HepG2 (cell line): ENCODE results near the gene ZCCHC10. TPM values are rescaled to one million over a fixed set of nuclear protein-coding genes. Genes with fewer than 3 reads are reported as not detected.
A peak's percentile ranks its signal among the peaks of the same experiment; 100 is the strongest.

Source experiments
- AFF4 ChIP-seq: sonication (generic); formaldehyde crosslinking; IDR thresholded peaks from 2 replicates; pipeline ENCODE4 v1.4.0; 2020; ENCODE audit warnings: missing genetic modification reagents
- EP300 ChIP-seq, 3 experiments: sonication (generic) in 1 of 3; formaldehyde crosslinking in 1 of 3; IDR thresholded peaks; 2 replicates each; pipeline versions ENCODE4 v1.5.1 to v1.6.1; 2011 to 2020; ENCODE audit warnings: low read depth in 2 of 3, low read length in 2 of 3, borderline replicate concordance in 1 of 3, improper control_type of control experiment in 1 of 3, mild to moderate bottlenecking in 1 of 3, missing genetic modification reagents in 1 of 3, moderate library complexity in 1 of 3
- HNRNPUL1 ChIP-seq: fragments of 200-400 bp; formaldehyde crosslinking; IDR thresholded peaks from 2 replicates; pipeline ENCODE4 v1.6.1; 2017; ENCODE audit warnings: low read depth, mild to moderate bottlenecking, low read length, moderate library complexity
- KDM3A ChIP-seq: IDR thresholded peaks from 2 replicates; pipeline ENCODE4 v1.6.1; 2018; ENCODE audit warnings: low read depth, missing compliant biosample characterization
- MAX ChIP-seq: IDR thresholded peaks from 2 replicates; pipeline ENCODE4 v1.6.1; 2012; ENCODE audit warnings: inconsistent platforms
- PATZ1 ChIP-seq: sonication (generic); formaldehyde crosslinking; IDR thresholded peaks from 2 replicates; pipeline ENCODE4 v1.4.0; 2020; ENCODE audit warnings: missing genetic modification reagents
- PCBP1 ChIP-seq: fragments of 200-400 bp; formaldehyde crosslinking; IDR thresholded peaks from 2 replicates; pipeline ENCODE4 v1.6.1; 2017; ENCODE audit warnings: mild to moderate bottlenecking, low read depth, low read length, borderline replicate concordance
- RAD51 ChIP-seq: fragments of 450-650 bp; IDR thresholded peaks from 2 replicates; pipeline ENCODE4 v1.6.1; 2016; ENCODE audit warnings: borderline replicate concordance
- REL ChIP-seq: sonication (generic); formaldehyde crosslinking; conservative IDR thresholded peaks from 2 replicates; pipeline ENCODE4 v1.8.0; 2022; ENCODE audit warnings: mild to moderate bottlenecking, missing genetic modification reagents, moderate library complexity
- RELA ChIP-seq: sonication (generic); formaldehyde crosslinking; IDR thresholded peaks from 2 replicates; pipeline ENCODE4 v1.4.0; 2020; ENCODE audit warnings: missing genetic modification reagents
- RFX3 ChIP-seq: IDR thresholded peaks from 2 replicates; pipeline ENCODE4 v1.6.1; 2016; ENCODE audit warnings: missing biosample characterization, missing genetic modification reagents
- SAP130 ChIP-seq: IDR thresholded peaks from 2 replicates; pipeline ENCODE4 v1.6.1; 2016; ENCODE audit warnings: low read depth
- TEAD2 ChIP-seq: sonication (generic); formaldehyde crosslinking; IDR thresholded peaks from 2 replicates; pipeline ENCODE4 v1.9.0; 2021; ENCODE audit warnings: missing genetic modification reagents
- ZNF18 ChIP-seq: sonication (generic); formaldehyde crosslinking; IDR thresholded peaks from 2 replicates; pipeline ENCODE4 v1.8.0; 2022; ENCODE audit warnings: mild to moderate bottlenecking, missing genetic modification reagents; ENCODE audit not compliant: insufficient replicate concordance
- ZNF510 ChIP-seq: sonication (generic); formaldehyde crosslinking; IDR thresholded peaks from 2 replicates; pipeline ENCODE4 v1.4.0; 2020; ENCODE audit warnings: low read depth, mild to moderate bottlenecking, missing genetic modification reagents
- ZNF530 ChIP-seq: sonication (generic); formaldehyde crosslinking; IDR thresholded peaks from 2 replicates; pipeline ENCODE4 v1.5.0; 2020; ENCODE audit warnings: low read depth, mild to moderate bottlenecking, missing genetic modification reagents
- ZNF619 ChIP-seq: sonication (generic); formaldehyde crosslinking; IDR thresholded peaks from 2 replicates; pipeline ENCODE4 v1.4.0; 2020; ENCODE audit warnings: mild to moderate bottlenecking, missing genetic modification reagents
- ZNF691 ChIP-seq: sonication (generic); formaldehyde crosslinking; IDR thresholded peaks from 2 replicates; pipeline ENCODE4 v1.4.0; 2020; ENCODE audit warnings: missing genetic modification reagents, low read depth, mild to moderate bottlenecking, borderline replicate concordance
- ZNF772 ChIP-seq: sonication (generic); formaldehyde crosslinking; IDR thresholded peaks from 2 replicates; pipeline ENCODE4 v1.5.0; 2020; ENCODE audit warnings: mild to moderate bottlenecking, missing genetic modification reagents
- ZNF800 ChIP-seq: sonication (generic); formaldehyde crosslinking; IDR thresholded peaks from 2 replicates; pipeline ENCODE4 v1.4.0; 2020; ENCODE audit warnings: missing genetic modification reagents
- polyA plus RNA-seq, 8 experiments: library from polyadenylated mRNA; depleted of rRNA in 3 of 8; stranded (reverse) in 7 of 8; unstranded in 1 of 8; fragments of >200 nt; fragmentation: Illumina TruSeq in 4 of 8; extraction: Trizol in 4 of 8; gene quantifications; 2 replicates each; pipeline versions ENCODE4 v1.2.1 to v1.2.3, GENCODE V29; 2011 to 2016; ENCODE audit warnings: low read depth in 4 of 8, missing spikeins in 1 of 8, mixed read lengths in 1 of 8; ENCODE audit not compliant: insufficient read depth in 1 of 8
- total RNA-seq, 5 experiments: library from RNA; depleted of rRNA; stranded (reverse); fragments of >200 nt; fragmentation: Illumina TruSeq; extraction: Trizol; gene quantifications; 2 replicates each; pipeline ENCODE4 v1.2.3, GENCODE V29; 2016; ENCODE audit warnings: low read depth in 1 of 5

The ZCCHC10 gene
- total and polyA plus RNA-seq, 2 of the 13 experiments (the other 11 are each of a cell fraction or from before 2014, with no cell fraction given): 40.7 to 48.2 TPM

GRCh38 chr5:133006653-133007052 lies 19.7 kb downstream of the ZCCHC10 start (continued):
- TF ChIP-seq PATZ1 (CRISPR knock-in tag) (no peak), ZNF530 (no peak), ZNF772 (CRISPR knock-in tag) (no peak), TEAD2 (CRISPR knock-in tag) (no peak), PCBP1 (no peak), RAD51 (no peak), AFF4 (CRISPR knock-in tag) (no peak), ZNF800 (CRISPR knock-in tag) (no peak), KDM3A (CRISPR knock-in tag) (no peak), ZNF18 (no peak), HNRNPUL1 (no peak), ZNF510 (no peak), ZNF619 (no peak), EP300 (IDR thresholded peaks at IDR 0.05; ENCODE audit: low read depth in 2 of 2, low read length in 2 of 2) (peak in 1 of 2 experiments; percentile 41; a peak in 1 of 4 replicates), EP300 (CRISPR knock-in tag; IDR thresholded peaks at IDR 0.05; ENCODE audit: borderline replicate concordance) (no peak), SAP130 (CRISPR knock-in tag) (peak; percentile 40), RELA (CRISPR knock-in tag) (no peak), REL (no peak), ZNF691 (CRISPR knock-in tag) (no peak), MAX (no peak), RFX3 (CRISPR knock-in tag) (no peak)
